ENCODE measurements around the gene PVALEF.

DNA sequence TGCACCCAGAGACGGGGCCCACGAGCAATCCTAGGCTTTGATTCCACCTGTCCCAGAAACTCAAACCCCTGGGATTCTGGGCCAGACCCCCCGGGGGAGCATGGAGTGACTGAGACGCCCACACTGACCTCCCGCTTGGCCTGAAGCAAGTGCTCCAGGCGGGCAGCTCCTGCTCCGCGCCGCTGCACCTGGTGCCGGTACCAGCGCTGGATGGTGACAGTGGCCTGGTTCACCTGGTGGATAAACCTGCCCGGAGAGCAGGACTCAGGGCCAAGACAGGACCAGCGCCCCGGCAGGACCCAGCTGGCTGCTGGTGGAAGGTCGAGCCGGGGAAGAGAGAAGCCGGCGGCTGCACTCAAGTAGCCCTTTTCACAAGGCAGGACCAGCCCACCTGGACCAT lies 34.9 kb downstream of the PVALEF start:
- TF ChIP-seq POLR2A (IDR thresholded peaks at IDR 0.05; ENCODE audit: low read length), result no peak
- no peak for TF ChIP-seq GATA1 (IDR thresholded peaks at IDR 0.05; ENCODE audit: low read depth, low read length)
